ENCODE results near the gene ZNF507. TPM values are rescaled to one million over a fixed set of nuclear protein-coding genes. Genes with fewer than 3 reads are reported as not detected.
A peak's percentile ranks its signal among the peaks of the same experiment; 100 is the strongest.

The ZNF507 gene
- total RNA-seq, 1 donor from 2014 or later = 6.4 TPM

DNA sequence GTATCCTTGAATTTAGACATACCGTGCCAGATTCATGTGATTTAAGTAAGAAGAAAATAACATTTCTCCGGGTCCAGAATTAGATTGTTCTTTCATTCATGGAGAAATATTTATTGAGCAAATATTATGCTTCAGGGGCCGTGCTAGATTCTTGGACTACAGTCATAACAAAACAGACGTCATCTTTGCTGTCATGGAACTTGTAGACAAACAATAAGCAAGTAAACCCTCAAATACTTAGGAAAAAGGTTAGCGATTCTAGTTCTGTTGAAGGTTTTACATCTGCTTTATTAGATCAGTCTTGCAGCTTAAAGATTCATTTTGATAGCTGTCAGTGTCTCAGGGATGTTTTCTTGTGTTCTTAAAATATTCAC lies 16.9 kb downstream of the ZNF507 start:
- peaks cover 23 to 26% of the 10 kb centered on the region in 2 donors for H3K36me3 ChIP-seq
- peaks cover 0 to 18% of the 10 kb centered on the region in 2 donors for H3K4me1 ChIP-seq
- H3K4me3 ChIP-seq = no peak overlapping the region
- H3K9me3 ChIP-seq = no peaks in the 10 kb centered on the region
- no peak for DNase-seq (ENCODE audit: low spot score in 2 of 2)
- H3K27me3 ChIP-seq = no peaks in the 10 kb centered on the region
- TF ChIP-seq, protein P1, sequence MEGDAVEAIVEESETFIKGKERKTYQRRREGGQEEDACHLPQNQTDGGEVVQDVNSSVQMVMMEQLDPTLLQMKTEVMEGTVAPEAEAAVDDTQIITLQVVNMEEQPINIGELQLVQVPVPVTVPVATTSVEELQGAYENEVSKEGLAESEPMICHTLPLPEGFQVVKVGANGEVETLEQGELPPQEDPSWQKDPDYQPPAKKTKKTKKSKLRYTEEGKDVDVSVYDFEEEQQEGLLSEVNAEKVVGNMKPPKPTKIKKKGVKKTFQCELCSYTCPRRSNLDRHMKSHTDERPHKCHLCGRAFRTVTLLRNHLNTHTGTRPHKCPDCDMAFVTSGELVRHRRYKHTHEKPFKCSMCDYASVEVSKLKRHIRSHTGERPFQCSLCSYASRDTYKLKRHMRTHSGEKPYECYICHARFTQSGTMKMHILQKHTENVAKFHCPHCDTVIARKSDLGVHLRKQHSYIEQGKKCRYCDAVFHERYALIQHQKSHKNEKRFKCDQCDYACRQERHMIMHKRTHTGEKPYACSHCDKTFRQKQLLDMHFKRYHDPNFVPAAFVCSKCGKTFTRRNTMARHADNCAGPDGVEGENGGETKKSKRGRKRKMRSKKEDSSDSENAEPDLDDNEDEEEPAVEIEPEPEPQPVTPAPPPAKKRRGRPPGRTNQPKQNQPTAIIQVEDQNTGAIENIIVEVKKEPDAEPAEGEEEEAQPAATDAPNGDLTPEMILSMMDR (IDR thresholded peaks at IDR 0.05) = no peak
- intact Hi-C loops (cut with DNase I) = no loop called here
- peak overlapping the region; percentile 78 to 81 for H3K27ac ChIP-seq

DNA sequence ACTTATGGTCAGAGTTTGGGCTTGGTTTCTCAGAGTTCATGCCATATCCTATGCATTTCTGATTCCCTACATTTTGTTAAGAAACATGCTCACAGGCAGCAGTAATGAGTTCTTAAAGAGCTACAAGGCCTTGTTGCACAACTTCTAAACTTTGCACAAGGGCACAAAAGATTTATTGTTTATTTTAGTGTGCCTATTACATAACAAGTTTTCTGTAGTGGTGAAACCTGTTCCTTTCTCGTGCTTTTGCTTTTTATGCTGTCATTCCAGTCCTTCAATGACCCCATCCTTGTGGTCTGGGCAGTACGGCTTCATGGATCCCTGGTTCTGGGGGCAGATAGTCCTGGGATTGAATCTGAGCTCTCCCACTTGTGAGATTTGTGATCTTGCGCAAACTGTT lies 17.8 kb downstream of the ZNF507 start:
- H3K27ac ChIP-seq = peak overlapping the region; percentile 78 to 81
- no peaks in the 10 kb centered on the region for H3K27me3 ChIP-seq
- H3K4me3 ChIP-seq = no peak overlapping the region
- peaks cover 0 to 18% of the 10 kb centered on the region in 2 donors for H3K4me1 ChIP-seq
- TF ChIP-seq, protein P1 (IDR thresholded peaks at IDR 0.05) = no peak
- peaks cover 16 to 20% of the 10 kb centered on the region in 2 donors for H3K36me3 ChIP-seq
- intact Hi-C loops (cut with DNase I) = no loop called here
- no peaks in the 10 kb centered on the region for H3K9me3 ChIP-seq
- no peak for DNase-seq (ENCODE audit: low spot score in 2 of 2)

DNA sequence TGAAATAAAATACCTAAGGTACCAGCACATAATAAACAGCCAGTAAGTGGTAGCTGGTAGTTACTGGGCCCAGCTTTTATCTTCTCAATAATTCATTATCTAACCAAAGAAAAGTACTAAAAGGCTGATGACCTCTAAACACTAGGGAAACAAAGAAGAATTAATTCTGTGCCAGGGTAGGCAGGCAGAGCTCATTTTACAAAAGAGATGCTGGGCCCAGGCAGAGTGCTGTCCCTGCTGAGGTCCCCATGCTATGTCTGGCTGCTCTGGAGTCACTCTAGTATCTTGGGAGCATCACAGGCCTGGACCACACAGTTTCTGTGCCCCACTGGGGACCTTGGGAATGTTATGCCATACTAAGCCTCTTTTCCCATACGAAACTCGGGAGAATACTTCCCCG lies 18.2 kb downstream of the ZNF507 start:
- no peak for DNase-seq (ENCODE audit: low spot score in 2 of 2)
- peak overlapping the region; percentile 78 to 81 for H3K27ac ChIP-seq
- no peaks in the 10 kb centered on the region for H3K27me3 ChIP-seq
- no peaks in the 10 kb centered on the region for H3K9me3 ChIP-seq
- intact Hi-C loops (cut with DNase I) = no loop called here
- TF ChIP-seq, protein P1 (IDR thresholded peaks at IDR 0.05) = no peak
- peaks cover 12 to 15% of the 10 kb centered on the region in 2 donors for H3K36me3 ChIP-seq
- peaks cover 0 to 18% of the 10 kb centered on the region in 2 donors for H3K4me1 ChIP-seq
- no peak overlapping the region for H3K4me3 ChIP-seq

DNA sequence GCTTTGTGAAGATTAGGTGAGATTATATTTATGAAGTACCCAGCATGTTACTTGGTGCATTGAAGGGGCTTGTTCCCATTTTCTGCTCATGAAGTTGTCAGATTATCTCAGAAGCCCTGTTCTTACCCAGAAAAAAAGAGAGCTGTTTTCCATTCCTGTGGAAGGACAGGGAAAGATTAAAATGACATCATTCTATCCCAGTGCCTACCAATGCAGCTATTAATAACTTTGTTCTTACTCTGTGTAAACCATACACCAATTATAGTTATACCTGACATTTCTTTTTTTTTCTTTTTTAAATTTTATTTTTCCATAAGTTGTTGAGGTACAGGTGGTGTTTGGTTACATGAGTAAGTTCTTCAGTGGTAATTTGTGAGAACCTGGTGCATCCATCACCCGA lies 18.6 kb downstream of the ZNF507 start:
- TF ChIP-seq, protein P1 (IDR thresholded peaks at IDR 0.05) = no peak
- Histone ChIP-seq H3K9me3 (no peaks in the 10 kb centered on the region), H3K4me3 (no peak overlapping the region), H3K27me3 (no peaks in the 10 kb centered on the region), H3K4me1 (peaks cover 0 to 18% of the 10 kb centered on the region in 2 donors), H3K27ac (peak overlapping the region; percentile 78 to 81), H3K36me3 (peaks cover 9 to 11% of the 10 kb centered on the region in 2 donors)
- intact Hi-C loops (cut with DNase I) = no loop called here
- DNase-seq (ENCODE audit: low spot score in 2 of 2) = no peak

DNA sequence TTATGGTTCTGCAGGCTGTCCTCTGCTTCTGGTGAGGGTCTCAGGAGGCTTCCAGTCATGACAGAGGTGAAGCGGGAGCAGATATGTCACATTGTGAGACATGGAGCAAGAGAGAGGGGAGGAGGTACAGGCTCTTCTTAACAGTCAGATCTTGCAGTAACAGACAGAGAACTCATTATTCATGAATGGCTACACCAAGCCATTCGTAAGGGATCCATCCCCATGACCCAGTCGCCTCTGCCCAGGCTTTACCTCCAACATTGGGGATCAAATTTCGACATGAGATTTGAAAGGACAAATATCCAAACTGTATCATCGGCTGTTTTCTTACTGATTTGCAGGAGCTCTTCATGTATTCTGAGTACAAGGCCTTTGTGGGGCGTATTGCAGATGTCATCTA lies 21.7 kb downstream of the ZNF507 start:
- Histone ChIP-seq H3K27me3 (no peaks in the 10 kb centered on the region), H3K27ac (no peak overlapping the region), H3K4me1 (peaks cover 0 to 18% of the 10 kb centered on the region in 2 donors), H3K9me3 (no peaks in the 10 kb centered on the region), H3K4me3 (no peak overlapping the region), H3K36me3 (peaks cover 3 to 8% of the 10 kb centered on the region in 2 donors)
- DNase-seq (ENCODE audit: low spot score in 2 of 2) = no peak
- TF ChIP-seq, protein P1 (IDR thresholded peaks at IDR 0.05) = no peak
- intact Hi-C loops (cut with DNase I) = no loop called here

All from ascending aorta (tissue), 2 donors.